ENCODE results near the gene GPR153.
"Not testable (repeated sequence)": the region's sequence is repeated elsewhere in the genome, so short reads cannot be mapped to it uniquely, and the experiment has no call there.

The GPR153 gene

GRCh38 chr1:6260961-6261614 is at the start of gene GPR153:
Gene GPR153, minus strand, starts transcription at chr1:6261098. Its CDS starts 6,193 bp downstream, at chr1:6254905.
- peak; percentile 50 for DNase-seq (ENCODE audit: low read depth)

GRCh38 chr1:6310116-6310848 is 49.4 kb upstream of the GPR153 start:
- no peak for DNase-seq (ENCODE audit: low read depth)

GRCh38 chr1:6309564-6309963 is 48.7 kb upstream of the GPR153 start:
- no peak for DNase-seq (ENCODE audit: low read depth)

GRCh38 chr1:6308449-6308848 is 47.6 kb upstream of the GPR153 start:
- DNase-seq (ENCODE audit: low read depth) = no peak

- not testable (repeated sequence) for DNase-seq (ENCODE audit: low read depth)
Measured at GRCh38 chr1:6307682-6308081, 46.8 kb upstream of the GPR153 start.

- DNase-seq (ENCODE audit: low read depth) = no peak
Measured at GRCh38 chr1:6307099-6307498, 46.2 kb upstream of the GPR153 start.

- no peak for DNase-seq (ENCODE audit: low read depth)
Measured at GRCh38 chr1:6303397-6304012, 42.6 kb upstream of the GPR153 start.

GRCh38 chr1:6302568-6302967 is 41.7 kb upstream of the GPR153 start:
- DNase-seq (ENCODE audit: low read depth) = no peak

- peak; percentile 37 for DNase-seq (ENCODE audit: low read depth)
Measured at GRCh38 chr1:6301526-6301925, 40.6 kb upstream of the GPR153 start.

- DNase-seq (ENCODE audit: low read depth) = peak; percentile 22
Measured at GRCh38 chr1:6300342-6301048, 39.6 kb upstream of the GPR153 start.

- no peak for DNase-seq (ENCODE audit: low read depth)
Measured at GRCh38 chr1:6299557-6300165, 38.8 kb upstream of the GPR153 start.

GRCh38 chr1:6298940-6299465 is 38.1 kb upstream of the GPR153 start:
- DNase-seq (ENCODE audit: low read depth) = no peak

GRCh38 chr1:6298530-6298929 is 37.6 kb upstream of the GPR153 start:
- DNase-seq (ENCODE audit: low read depth) = no peak

- DNase-seq (ENCODE audit: low read depth) = no peak
Measured at GRCh38 chr1:6295910-6296309, 35.0 kb upstream of the GPR153 start.

GRCh38 chr1:6294890-6295556 is 34.1 kb upstream of the GPR153 start:
- no peak for DNase-seq (ENCODE audit: low read depth)

GRCh38 chr1:6294080-6294889 is 33.4 kb upstream of the GPR153 start:
- DNase-seq (ENCODE audit: low read depth) = no peak

GRCh38 chr1:6292102-6292501 is 31.2 kb upstream of the GPR153 start:
- no peak for DNase-seq (ENCODE audit: low read depth)

GRCh38 chr1:6288665-6289064 is 27.8 kb upstream of the GPR153 start:
- DNase-seq (ENCODE audit: low read depth) = no peak

- no peak for DNase-seq (ENCODE audit: low read depth)
Measured at GRCh38 chr1:6288026-6288425, 27.1 kb upstream of the GPR153 start.

GRCh38 chr1:6287431-6287886 is 26.6 kb upstream of the GPR153 start:
- no peak for DNase-seq (ENCODE audit: low read depth)
